H1 (cell line): ENCODE data around the gene PRAMEF15. TPM values are rescaled to one million over a fixed set of nuclear protein-coding genes. Genes with fewer than 3 reads are reported as not detected.
"Not testable (repeated sequence)": the region's sequence is repeated elsewhere in the genome, so short reads cannot be mapped to it uniquely, and the experiment has no call there.

Experiments
- CTCF ChIA-PET: fragments of 300-600 bp; sonication (Branson Sonifier 250); formaldehyde crosslinking; loops from one replicate; lab custom pipeline; 2021; ENCODE audit not compliant: partially characterized antibody; lab: Charles Lee
- POLR2A ChIA-PET: fragments of 300-600 bp; sonication (Branson Sonifier 250); formaldehyde crosslinking; loops from one replicate; lab custom pipeline; 2021; ENCODE audit warnings: inconsistent platforms; ENCODE audit not compliant: partially characterized antibody; lab: Charles Lee
- DNase-seq, 2 experiments: peaks; one replicate each; pipeline versions ENCODE4 v3.0.0 to v3.0.0-alpha.2; 2010 to 2022; ENCODE audit warnings: low spot score in 2 of 2, low read depth in 1 of 2, mixed read lengths in 1 of 2
- FAIRE-seq: peaks from 2 replicates; lab custom pipeline; 2011; peaks lifted over from hg19 to GRCh38; lab: Jason Lieb, UNC
- H2AFZ ChIP-seq: 2 replicates; pipeline ENCODE4 v1.8.1; 2012; ENCODE audit warnings: low read length, inconsistent platforms
- H2AK5ac ChIP-seq: 2 replicates; pipeline ENCODE4 v1.6.1; 2013; ENCODE audit warnings: low read depth, low read length
- H2BK120ac ChIP-seq: replicated peaks from 2 replicates; pipeline ENCODE3; 2013; ENCODE audit warnings: low read depth, low read length, inconsistent platforms
- H2BK12ac ChIP-seq: 2 replicates; pipeline ENCODE4 v1.6.1; 2013; ENCODE audit warnings: low read depth, low read length
- H2BK15ac ChIP-seq: 2 replicates; pipeline ENCODE4 v1.6.1; 2013; ENCODE audit warnings: low read length
- H2BK20ac ChIP-seq: 2 replicates; pipeline ENCODE4 v1.6.1; 2013; ENCODE audit warnings: low read length
- H2BK5ac ChIP-seq: 2 replicates; pipeline ENCODE4 v1.6.1; 2013; ENCODE audit warnings: low read depth, low read length
- H3K14ac ChIP-seq: 2 replicates; pipeline ENCODE4 v1.6.1; 2013; ENCODE audit warnings: inconsistent platforms; ENCODE audit not compliant: insufficient read length
- H3K18ac ChIP-seq: 2 replicates; pipeline ENCODE4 v1.6.1; 2013; ENCODE audit warnings: low read length; ENCODE audit errors: extremely low read depth
- H3K23ac ChIP-seq: 2 replicates; pipeline ENCODE4 v1.6.1; 2013; ENCODE audit warnings: inconsistent platforms; ENCODE audit not compliant: insufficient read length
- H3K23me2 ChIP-seq: 2 replicates; pipeline ENCODE4 v1.6.1; 2013; ENCODE audit warnings: low read depth, low read length
- H3K27ac ChIP-seq: 2 replicates; pipeline ENCODE4 v1.6.1; 2011; ENCODE audit warnings: low read depth, low read length, inconsistent platforms
- H3K27me3 ChIP-seq, 4 experiments: replicated peaks in 1 of 4; 1 replicate in 1 of 4; 2 replicates in 3 of 4; pipeline versions ENCODE4 v1.6.1 to v1.8.1; 2011 to 2013; ENCODE audit warnings: low read length in 3 of 4, mild to moderate bottlenecking in 3 of 4, inconsistent platforms in 2 of 4, mixed read lengths in 2 of 4, moderate library complexity in 1 of 4; ENCODE audit not compliant: control insufficient read depth in 3 of 4, insufficient read depth in 3 of 4; ENCODE audit errors: extremely low read depth in 1 of 4
- H3K36me3 ChIP-seq, 4 experiments: 2 replicates each; pipeline versions ENCODE4 v1.6.1 to v1.8.1; 2011 to 2013; ENCODE audit warnings: mild to moderate bottlenecking in 4 of 4, low read length in 3 of 4, moderate library complexity in 2 of 4, control low read depth in 1 of 4, inconsistent platforms in 1 of 4; ENCODE audit not compliant: insufficient read depth in 4 of 4, control insufficient read depth in 2 of 4
- H3K4ac ChIP-seq: replicated peaks from 2 replicates; pipeline ENCODE3; 2013; ENCODE audit warnings: low read length, low read depth, mixed read lengths, inconsistent platforms; ENCODE audit not compliant: insufficient read length
- H3K4me1 ChIP-seq, 4 experiments: replicated peaks in 1 of 4; 1 replicate in 1 of 4; 2 replicates in 3 of 4; pipeline versions ENCODE4 v1.6.1 to v1.8.1; 2011 to 2013; ENCODE audit warnings: low read length in 3 of 4, inconsistent platforms in 2 of 4, mixed read lengths in 1 of 4; ENCODE audit not compliant: insufficient read depth in 4 of 4, control insufficient read depth in 3 of 4
- H3K4me2 ChIP-seq, 2 experiments: 2 replicates each; pipeline versions ENCODE4 v1.6.1 to v1.8.1; 2011 to 2013; ENCODE audit warnings: low read depth in 2 of 2, low read length in 2 of 2, control low read depth in 1 of 2, inconsistent platforms in 1 of 2, mild to moderate bottlenecking in 1 of 2; ENCODE audit not compliant: insufficient read depth in 1 of 2
- H3K4me3 ChIP-seq, 4 experiments: fragments of 200-600, 300-600 bp in 1 of 4; sonication (generic), shearing (Covaris generic), sonication (Bioruptor Twin) in 1 of 4; 2 replicates each; pipeline versions ENCODE4 v1.5.1 to v1.8.1; 2011 to 2016; ENCODE audit warnings: low read length in 4 of 4, low read depth in 3 of 4, control low read depth in 2 of 4, inconsistent platforms in 2 of 4, mild to moderate bottlenecking in 2 of 4, mixed read lengths in 1 of 4, moderate library complexity in 1 of 4; ENCODE audit not compliant: insufficient read depth in 2 of 4; ENCODE audit errors: extremely low read depth in 1 of 4
- H3K56ac ChIP-seq: replicated peaks from 2 replicates; pipeline ENCODE3; 2013; ENCODE audit warnings: low read depth, mild to moderate bottlenecking, mixed read lengths, low read length, inconsistent platforms; ENCODE audit not compliant: insufficient read length
- H3K79me1 ChIP-seq: 2 replicates; pipeline ENCODE4 v1.6.1; 2013; ENCODE audit warnings: low read depth, low read length, control low read depth
- H3K79me2 ChIP-seq, 2 experiments: 2 replicates each; pipeline versions ENCODE4 v1.6.1 to v1.8.1; 2012 to 2013; ENCODE audit warnings: low read length in 2 of 2, mild to moderate bottlenecking in 2 of 2, inconsistent platforms in 1 of 2; ENCODE audit not compliant: insufficient read depth in 2 of 2, control insufficient read depth in 1 of 2
- H3K9ac ChIP-seq, 4 experiments: replicated peaks in 1 of 4; 1 replicate in 1 of 4; 2 replicates in 3 of 4; pipeline versions ENCODE4 v1.6.1 to v1.8.1; 2011 to 2013; ENCODE audit warnings: low read depth in 3 of 4, low read length in 3 of 4, control low read depth in 2 of 4, mild to moderate bottlenecking in 2 of 4, moderate library complexity in 2 of 4, inconsistent platforms in 1 of 4; ENCODE audit errors: extremely low read depth in 1 of 4
- H3K9me3 ChIP-seq, 2 experiments: 2 replicates each; pipeline versions ENCODE4 v1.6.1 to v1.8.1; 2012 to 2013; ENCODE audit warnings: mild to moderate bottlenecking in 2 of 2, moderate library complexity in 2 of 2, control low read depth in 1 of 2, inconsistent platforms in 1 of 2, low read depth in 1 of 2, low read length in 1 of 2, mixed read lengths in 1 of 2; ENCODE audit not compliant: insufficient read depth in 2 of 2
- H4K20me1 ChIP-seq, 2 experiments: replicated peaks in 1 of 2; 2 replicates each; pipeline versions ENCODE3 to v1.8.1; 2011 to 2013; ENCODE audit warnings: inconsistent platforms in 2 of 2, low read length in 2 of 2, mild to moderate bottlenecking in 1 of 2; ENCODE audit not compliant: insufficient read depth in 2 of 2, control insufficient read depth in 1 of 2
- H4K5ac ChIP-seq: 2 replicates; pipeline ENCODE4 v1.6.1; 2013; ENCODE audit warnings: low read length, low read depth, mixed read lengths, inconsistent platforms; ENCODE audit not compliant: insufficient read length
- H4K8ac ChIP-seq: 2 replicates; pipeline ENCODE4 v1.8.0; 2013; ENCODE audit warnings: mild to moderate bottlenecking, moderate library complexity, low read length, inconsistent platforms; ENCODE audit not compliant: insufficient read depth; ENCODE audit errors: extremely low read depth
- H4K91ac ChIP-seq: replicated peaks from 2 replicates; pipeline ENCODE3; 2013; ENCODE audit warnings: low read length, mixed read lengths, inconsistent platforms; ENCODE audit not compliant: insufficient read length
- WGBS, 2 experiments: shearing (Covaris generic) in 1 of 2; methylation state at CpG; one replicate each; pipeline versions ENCODE4 v1.1.6 to v1.1.7; 2013 to 2015; ENCODE audit warnings: low lambda C conversion rate in 2 of 2, mixed read lengths in 2 of 2, inconsistent platforms in 1 of 2, low coverage in 1 of 2, missing lambda C conversion rate in 1 of 2; ENCODE audit not compliant: insufficient replicate concordance in 2 of 2, insufficient coverage in 1 of 2, insufficient read length in 1 of 2; ENCODE audit errors: extremely low coverage in 1 of 2, missing lambda C conversion rate in 1 of 2; 5-methylcytosine and 5-hydroxymethylcytosine counted together
- polyA plus RNA-seq, 7 experiments: library from polyadenylated mRNA; depleted of rRNA in 3 of 7; stranded (reverse) in 5 of 7; unstranded in 2 of 7; fragments of >200 nt in 5 of 7; fragments of 200-250 nt in 2 of 7; gene quantifications; 1 replicate in 5 of 7; 2 replicates in 1 of 7; 4 replicates in 1 of 7; pipeline versions ENCODE4 v1.2.1 to v1.2.3, GENCODE V29; 2011 to 2013; ENCODE audit warnings: missing spikeins in 2 of 7, mixed read lengths in 2 of 7
- total RNA-seq: library from RNA; stranded (reverse); fragmentation: NEBNext Ultra II Directional; extraction: Animal tissue kit (Norgen Biotek cat#: 25700); gene quantifications from 2 replicates; pipeline ENCODE4 v1.2.1, GENCODE V29; 2021

PRAMEF15 gene
- total and polyA plus RNA-seq, 2 of the 8 experiments (the other 6 are each of a cell fraction or from before 2014, with no cell fraction given), result not detected

- H3K9me3 ChIP-seq, result peaks cover 0 to 12% of the 10 kb centered on the region in 2 experiments; a peak in 2 of 4 replicates
- H3K27ac ChIP-seq, H3K79me2 ChIP-seq, H3K18ac ChIP-seq, H3K4me1 ChIP-seq, POLR2A ChIA-PET, H3K4me3 ChIP-seq, H4K8ac ChIP-seq, H3K23ac ChIP-seq, H4K5ac ChIP-seq, CTCF ChIA-PET, H2AFZ ChIP-seq, H3K23me2 ChIP-seq, H3K27me3 ChIP-seq, H3K56ac ChIP-seq, H3K36me3 ChIP-seq, H3K79me1 ChIP-seq, H4K20me1 ChIP-seq, H3K14ac ChIP-seq, FAIRE-seq, H3K4ac ChIP-seq, H2BK20ac ChIP-seq, H3K9ac ChIP-seq, H2BK12ac ChIP-seq, H4K91ac ChIP-seq, H2BK5ac ChIP-seq, H3K4me2 ChIP-seq, DNase-seq, H2BK15ac ChIP-seq, H2BK120ac ChIP-seq, H2AK5ac ChIP-seq: not testable (repeated sequence)
- WGBS, 2 experiments, result 100% methylated on average over 1 of the region's 7 CpGs; no CpG with 5 or more reads in 1 of the 2 experiments
These were observed 47.0 kb downstream of the PRAMEF15 start for GRCh38 chr1:13362364-13362763.

DNA sequence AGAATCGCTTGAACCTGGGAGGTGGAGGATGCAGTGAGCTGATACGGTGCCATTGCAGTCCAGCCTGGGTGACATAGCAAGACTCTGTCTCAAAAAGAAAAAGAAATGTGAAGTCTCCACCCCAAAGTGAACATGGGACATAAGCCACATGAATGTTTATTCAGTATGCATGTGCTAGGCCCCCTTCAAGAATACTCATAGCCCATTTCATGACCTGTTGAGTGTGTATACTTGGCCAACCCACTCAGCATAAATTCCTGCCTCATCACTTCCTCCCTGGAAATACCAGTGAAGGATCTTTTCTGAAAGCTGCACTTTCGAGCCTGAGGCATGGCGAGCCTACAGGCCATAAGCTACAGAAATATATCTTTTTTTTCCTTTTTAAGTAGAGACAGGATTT lies 49.5 kb downstream of the PRAMEF15 start:
- H4K8ac ChIP-seq, H3K14ac ChIP-seq, H4K5ac ChIP-seq, H3K23me2 ChIP-seq, DNase-seq, H3K36me3 ChIP-seq, H3K9ac ChIP-seq, H3K18ac ChIP-seq, H2BK120ac ChIP-seq, H3K27me3 ChIP-seq, POLR2A ChIA-PET, H4K91ac ChIP-seq, H3K4me2 ChIP-seq, H3K23ac ChIP-seq, H2AFZ ChIP-seq, H3K27ac ChIP-seq, H2AK5ac ChIP-seq, FAIRE-seq, H3K4ac ChIP-seq, H3K4me1 ChIP-seq, H2BK20ac ChIP-seq, H2BK15ac ChIP-seq, CTCF ChIA-PET, H3K79me2 ChIP-seq, H4K20me1 ChIP-seq, H3K56ac ChIP-seq, H3K4me3 ChIP-seq, H2BK12ac ChIP-seq, H2BK5ac ChIP-seq, H3K79me1 ChIP-seq: not testable (repeated sequence)
- peaks cover 5 to 21% of the 10 kb centered on the region in 2 experiments; a peak in 2 of 4 replicates for H3K9me3 ChIP-seq
- 86% methylated on average over 2 of the region's 4 CpGs; no CpG with 5 or more reads in 1 of the 2 experiments for WGBS, 2 experiments
